Measurements from ENCODE around the gene CDH7.

The CDH7 gene

GRCh38 chr18:65901522-65901921 lies 150.7 kb downstream of the CDH7 start:
- H3K4me3 ChIP-seq (ENCODE audit: low read depth, low read length) = no peak overlapping the region

GRCh38 chr18:65906621-65907034 lies 155.8 kb downstream of the CDH7 start:
- H3K4me3 ChIP-seq (ENCODE audit: low read depth, low read length) = no peak overlapping the region

- no peak overlapping the region for H3K4me3 ChIP-seq (ENCODE audit: low read depth, low read length)
Measured at GRCh38 chr18:65907281-65907680, 156.5 kb downstream of the CDH7 start.

- H3K4me3 ChIP-seq (ENCODE audit: low read depth, low read length) = no peak overlapping the region
Measured at GRCh38 chr18:65919018-65919417, 168.2 kb downstream of the CDH7 start.

GRCh38 chr18:65919663-65920062 lies 168.9 kb downstream of the CDH7 start:
- H3K4me3 ChIP-seq (ENCODE audit: low read depth, low read length) = no peak overlapping the region

GRCh38 chr18:65922103-65922502 lies 171.3 kb downstream of the CDH7 start:
- no peak overlapping the region for H3K4me3 ChIP-seq (ENCODE audit: low read depth, low read length)

- H3K4me3 ChIP-seq (ENCODE audit: low read depth, low read length) = no peak overlapping the region
Measured at GRCh38 chr18:65924904-65925303, 174.1 kb downstream of the CDH7 start.

- no peak overlapping the region for H3K4me3 ChIP-seq (ENCODE audit: low read depth, low read length)
Measured at GRCh38 chr18:65934874-65935273, 184.1 kb downstream of the CDH7 start.

- H3K4me3 ChIP-seq (ENCODE audit: low read depth, low read length) = no peak overlapping the region
Measured at GRCh38 chr18:65936678-65937077, 185.9 kb downstream of the CDH7 start.

- no peak overlapping the region for H3K4me3 ChIP-seq (ENCODE audit: low read depth, low read length)
Measured at GRCh38 chr18:65937180-65937579, 186.4 kb downstream of the CDH7 start.

- no peak overlapping the region for H3K4me3 ChIP-seq (ENCODE audit: low read depth, low read length)
Measured at GRCh38 chr18:65938592-65939372, 188.0 kb downstream of the CDH7 start.

Data from iPS-11a (cell line).